GM12878 (cell line): ENCODE measurements around the gene C6orf15. TPM values are rescaled to one million over a fixed set of nuclear protein-coding genes. Genes with fewer than 3 reads are reported as not detected.

ENCODE experiments used
- ATAC-seq: fragments of 200-7000 bp; cut with Tn5 transposase; 3 replicates; pipeline ENCODE4 v1.9.1; 2020; ENCODE audit warnings: mild to moderate bottlenecking, moderate library complexity
- BruUV-seq: library from RNA; stranded (reverse); fragments of 400-500 nt; replicated peaks from 2 replicates; lab custom pipeline; 2021; lab: Mats Ljungman, UMichigan
- CTCF ChIA-PET: fragments of 300-600 bp; sonication (Branson Sonifier 250); formaldehyde crosslinking; extraction: SDS; loops from one replicate; lab custom pipeline; 2021; ENCODE audit warnings: inconsistent platforms; lab: Yijun Ruan, JAX
- POLR2A ChIA-PET: fragments of 350-600 bp; formaldehyde crosslinking; extraction: SDS; loops from one replicate; lab custom pipeline; 2021; ENCODE audit warnings: inconsistent platforms; lab: Charles Lee
- RAD21 ChIA-PET: fragments of 300-600 bp; sonication (Branson Sonifier 250); formaldehyde crosslinking; loops from one replicate; lab custom pipeline; 2023; ENCODE audit warnings: antibody characterized with exemption; ENCODE audit not compliant: unreplicated experiment; lab: Charles Lee
- SMC1A ChIA-PET: fragments of 300-600 bp; sonication (Branson Sonifier 250); formaldehyde crosslinking; loops from one replicate; lab custom pipeline; 2023; ENCODE audit not compliant: unreplicated experiment, uncharacterized antibody; lab: Charles Lee
- DNase-seq: peaks from one replicate; pipeline ENCODE4 v3.0.0-alpha.2; 2011; ENCODE audit warnings: low read depth, low spot score
- FAIRE-seq: peaks from 3 replicates; lab custom pipeline; 2011; peaks lifted over from hg19 to GRCh38; lab: Jason Lieb, UNC
- H2AFZ ChIP-seq: 2 replicates; pipeline ENCODE4 v1.6.0; 2011; ENCODE audit warnings: low read depth, low read length, control low read depth; ENCODE audit not compliant: control insufficient read depth
- H3K27ac ChIP-seq: 2 replicates; pipeline ENCODE4 v1.5.1; 2011; ENCODE audit warnings: control low read depth; ENCODE audit not compliant: control insufficient read depth, insufficient read depth
- H3K27me3 ChIP-seq, 2 experiments: replicated peaks in 1 of 2; 2 replicates each; pipeline versions ENCODE4 v1.6.0 to v1.6.1; 2011; ENCODE audit warnings: low read length in 1 of 2; ENCODE audit not compliant: control insufficient read depth in 2 of 2, insufficient read depth in 2 of 2
- H3K36me3 ChIP-seq, 2 experiments: 2 replicates each; pipeline ENCODE4 v1.5.1; 2011; ENCODE audit warnings: low read length in 1 of 2; ENCODE audit not compliant: control insufficient read depth in 2 of 2, insufficient read depth in 2 of 2
- H3K4me1 ChIP-seq: 2 replicates; pipeline ENCODE4 v1.6.1; 2011; ENCODE audit warnings: mild to moderate bottlenecking, low read length, moderate library complexity, mixed read lengths; ENCODE audit not compliant: control insufficient read depth, insufficient read depth
- H3K4me2 ChIP-seq: 2 replicates; pipeline ENCODE4 v1.6.0; 2011; ENCODE audit warnings: control low read depth; ENCODE audit not compliant: control insufficient read depth, insufficient read depth
- H3K4me3 ChIP-seq: fragments of 200-600 bp; sonication (generic); 2 replicates; pipeline ENCODE4 v1.5.1; 2016
- H3K79me2 ChIP-seq: 2 replicates; pipeline ENCODE4 v1.6.0; 2011; ENCODE audit warnings: low read length; ENCODE audit not compliant: control insufficient read depth, insufficient read depth
- H3K9ac ChIP-seq: 2 replicates; pipeline ENCODE4 v1.8.0; 2011; ENCODE audit warnings: low read length, control low read depth, mixed read lengths; ENCODE audit not compliant: control insufficient read depth, insufficient read depth
- H3K9me3 ChIP-seq: replicated peaks from 3 replicates; pipeline ENCODE4 v1.5.1; 2011; ENCODE audit warnings: mild to moderate bottlenecking, low read length; ENCODE audit not compliant: control insufficient read depth, insufficient read depth
- H4K20me1 ChIP-seq: 2 replicates; pipeline ENCODE4 v1.6.0; 2011; ENCODE audit not compliant: control insufficient read depth, insufficient read depth
- CBFB ChIP-seq: IDR thresholded peaks from 2 replicates; pipeline ENCODE4 v1.6.1; 2016; ENCODE audit warnings: antibody characterized with exemption, low read depth
- CHD4 ChIP-seq: fragments of 200-600 bp; sonication (generic); IDR thresholded peaks from 2 replicates; pipeline ENCODE4 v1.6.1; 2016; ENCODE audit warnings: mild to moderate bottlenecking
- IKZF2 ChIP-seq, 2 experiments: fragments of 450-650 bp; IDR thresholded peaks; 2 replicates each; pipeline ENCODE4 v1.6.1; 2017; ENCODE audit warnings: mild to moderate bottlenecking in 2 of 2, moderate library complexity in 2 of 2
- KAT2A ChIP-seq: conservative IDR thresholded peaks from 2 replicates; pipeline ENCODE4 v1.6.1; 2011; ENCODE audit warnings: low read depth, low read length; ENCODE audit not compliant: control insufficient read depth
- MYB ChIP-seq: fragments of 150-350 bp; IDR thresholded peaks from 2 replicates; pipeline ENCODE4 v1.6.1; 2014; ENCODE audit warnings: mild to moderate bottlenecking, low read depth, low read length, borderline replicate concordance
- NR2C2 ChIP-seq: IDR thresholded peaks from 2 replicates; pipeline ENCODE4 v1.6.1; 2011; ENCODE audit warnings: borderline replicate concordance, low read depth; ENCODE audit not compliant: control insufficient read depth, insufficient read length
- PAX5 ChIP-seq: IDR thresholded peaks from 2 replicates; pipeline ENCODE4 v1.6.1; 2011; ENCODE audit warnings: low read depth, low read length, borderline replicate concordance
- SIX5 ChIP-seq: IDR thresholded peaks from 2 replicates; pipeline ENCODE4 v1.6.1; 2011; ENCODE audit warnings: mild to moderate bottlenecking, low read depth, low read length, moderate library complexity; ENCODE audit not compliant: severe bottlenecking
- ZSCAN29 ChIP-seq: fragments of 450-650 bp; IDR thresholded peaks from 2 replicates; pipeline ENCODE4 v1.6.1; 2017; ENCODE audit warnings: mild to moderate bottlenecking, moderate library complexity
- ZZZ3 ChIP-seq: IDR thresholded peaks from 2 replicates; pipeline ENCODE4 v1.6.1; 2011; ENCODE audit warnings: low read depth; ENCODE audit not compliant: control insufficient read depth, insufficient read length
- WGBS: methylation state at CpG from one replicate; pipeline ENCODE4 v1.1.6; 2016; ENCODE audit warnings: low lambda C conversion rate; ENCODE audit not compliant: insufficient replicate concordance, insufficient coverage; ENCODE audit errors: missing lambda C conversion rate; 5-methylcytosine and 5-hydroxymethylcytosine counted together
- in situ Hi-C: fragments of 300-500 bp; cut with MboI; formaldehyde crosslinking; loops from 9 replicates; pipeline ENCODE4 v1.14.3; 2018; ENCODE audit warnings: mixed read lengths
- intact Hi-C: fragments of 100-400 bp; cut with micrococcal nuclease; formaldehyde crosslinking; loops from one replicate; pipeline ENCODE4 v1.14.2; 2022; ENCODE audit not compliant: unreplicated experiment
- polyA plus RNA-seq, 11 experiments: library from polyadenylated mRNA; depleted of rRNA in 4 of 11; unstranded in 6 of 11; stranded (reverse) in 5 of 11; fragments of >200 nt; fragmentation: Nextera tagmentation in 4 of 11; fragmentation: Illumina TruSeq in 1 of 11; extraction: Ambion mirVana in 4 of 11; extraction: Trizol in 1 of 11; gene quantifications; 1 replicate in 1 of 11; 2 replicates in 10 of 11; pipeline versions ENCODE4 v1.2.1 to v1.2.3, GENCODE V29; 2011 to 2016; ENCODE audit warnings: inconsistent platforms in 2 of 11, missing spikeins in 2 of 11, low read depth in 1 of 11
- total RNA-seq, 4 experiments: library from RNA; depleted of rRNA in 3 of 4; stranded (reverse); fragments of >200 nt in 3 of 4; fragmentation: Illumina TruSeq in 1 of 4; extraction: Trizol in 1 of 4; gene quantifications; 2 replicates each; pipeline versions ENCODE4 v1.2.1 to v1.2.3, GENCODE V29; 2013 to 2021
- TF ChIP-seq, protein P1 (sequence below), 3 experiments: IDR thresholded peaks in 2 of 3; conservative IDR thresholded peaks in 1 of 3; 2 replicates each; pipeline ENCODE4 v1.5.1; 2011; ENCODE audit warnings: low read depth in 3 of 3, low read length in 3 of 3, mild to moderate bottlenecking in 3 of 3, control low read depth in 2 of 3, moderate library complexity in 2 of 3, inconsistent platforms in 1 of 3, mixed read lengths in 1 of 3; ENCODE audit not compliant: control insufficient read depth in 2 of 3, insufficient read depth in 1 of 3; ENCODE audit errors: extremely low read depth in 1 of 3
- TF ChIP-seq, protein P2 (sequence below): fragments of 450-650 bp; formaldehyde crosslinking; IDR thresholded peaks from 2 replicates; pipeline ENCODE4 v1.5.0; 2022; ENCODE audit warnings: mild to moderate bottlenecking, missing genetic modification characterization

The C6orf15 gene
- total and polyA plus RNA-seq, 10 of the 15 experiments (the other 5 are each of a cell fraction or from before 2014, with no cell fraction given), result not detected

DNA sequence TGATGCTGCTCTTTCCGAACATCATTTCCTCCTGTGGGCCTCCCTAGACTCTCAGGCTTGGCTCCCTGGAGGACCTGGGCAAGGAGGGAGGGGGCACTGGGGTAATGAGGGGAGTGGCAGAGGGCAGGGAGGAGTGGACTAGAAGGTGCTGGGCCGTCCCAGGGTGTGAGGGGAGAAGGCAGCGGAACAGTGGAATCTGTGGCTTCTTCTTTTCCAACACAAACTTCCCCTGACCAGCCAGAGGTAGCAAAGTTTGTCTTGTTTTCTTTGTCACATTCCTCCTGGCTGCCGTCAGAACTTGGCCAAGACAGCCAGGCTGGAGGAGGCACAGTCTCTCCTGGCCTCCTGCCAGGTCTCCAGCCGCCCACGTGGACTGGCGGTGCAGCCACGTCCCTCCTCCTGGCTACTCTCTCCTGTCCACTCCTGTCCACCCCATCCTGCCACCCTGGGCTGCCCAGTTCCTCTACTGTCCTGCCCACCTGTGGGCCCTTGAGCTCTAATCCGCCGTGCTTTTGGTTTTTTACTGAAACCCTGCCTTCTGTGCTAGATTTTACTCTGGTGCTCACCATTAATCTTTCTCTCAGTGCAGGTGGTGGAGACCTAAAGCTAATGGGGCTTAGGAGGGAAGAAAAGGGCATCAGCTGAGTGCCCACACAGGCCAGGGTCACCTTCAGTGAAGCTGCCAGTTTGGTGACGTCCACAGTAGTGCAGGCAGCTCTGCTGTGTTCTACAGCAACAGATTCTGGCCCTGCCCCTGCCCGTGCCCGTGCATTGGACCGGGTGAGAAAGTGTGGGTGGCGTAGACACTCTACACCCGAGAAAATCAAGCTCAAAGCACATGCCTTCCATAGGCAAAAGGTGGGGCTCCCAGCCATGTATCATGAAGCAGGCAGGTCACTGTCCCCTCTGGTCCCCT lies 10.7 kb upstream of the C6orf15 start (continued):
- TF ChIP-seq ZZZ3 (no peak), IKZF2 (IDR thresholded peaks at IDR 0.05) (no peak), MYB (no peak), CHD4 (no peak), PAX5 (no peak)
- TF ChIP-seq, protein P1, sequence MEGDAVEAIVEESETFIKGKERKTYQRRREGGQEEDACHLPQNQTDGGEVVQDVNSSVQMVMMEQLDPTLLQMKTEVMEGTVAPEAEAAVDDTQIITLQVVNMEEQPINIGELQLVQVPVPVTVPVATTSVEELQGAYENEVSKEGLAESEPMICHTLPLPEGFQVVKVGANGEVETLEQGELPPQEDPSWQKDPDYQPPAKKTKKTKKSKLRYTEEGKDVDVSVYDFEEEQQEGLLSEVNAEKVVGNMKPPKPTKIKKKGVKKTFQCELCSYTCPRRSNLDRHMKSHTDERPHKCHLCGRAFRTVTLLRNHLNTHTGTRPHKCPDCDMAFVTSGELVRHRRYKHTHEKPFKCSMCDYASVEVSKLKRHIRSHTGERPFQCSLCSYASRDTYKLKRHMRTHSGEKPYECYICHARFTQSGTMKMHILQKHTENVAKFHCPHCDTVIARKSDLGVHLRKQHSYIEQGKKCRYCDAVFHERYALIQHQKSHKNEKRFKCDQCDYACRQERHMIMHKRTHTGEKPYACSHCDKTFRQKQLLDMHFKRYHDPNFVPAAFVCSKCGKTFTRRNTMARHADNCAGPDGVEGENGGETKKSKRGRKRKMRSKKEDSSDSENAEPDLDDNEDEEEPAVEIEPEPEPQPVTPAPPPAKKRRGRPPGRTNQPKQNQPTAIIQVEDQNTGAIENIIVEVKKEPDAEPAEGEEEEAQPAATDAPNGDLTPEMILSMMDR (IDR thresholded peaks at IDR 0.05 in 2 of 3, conservative IDR thresholded peaks at IDR 0.05 in 1 of 3; ENCODE audit: control insufficient read depth in 2 of 3, extremely low read depth in 1 of 3, insufficient read depth in 1 of 3, low read depth in 3 of 3, low read length in 3 of 3), result no peak
- TF ChIP-seq, all 136 proteins: peak for 0

DNA sequence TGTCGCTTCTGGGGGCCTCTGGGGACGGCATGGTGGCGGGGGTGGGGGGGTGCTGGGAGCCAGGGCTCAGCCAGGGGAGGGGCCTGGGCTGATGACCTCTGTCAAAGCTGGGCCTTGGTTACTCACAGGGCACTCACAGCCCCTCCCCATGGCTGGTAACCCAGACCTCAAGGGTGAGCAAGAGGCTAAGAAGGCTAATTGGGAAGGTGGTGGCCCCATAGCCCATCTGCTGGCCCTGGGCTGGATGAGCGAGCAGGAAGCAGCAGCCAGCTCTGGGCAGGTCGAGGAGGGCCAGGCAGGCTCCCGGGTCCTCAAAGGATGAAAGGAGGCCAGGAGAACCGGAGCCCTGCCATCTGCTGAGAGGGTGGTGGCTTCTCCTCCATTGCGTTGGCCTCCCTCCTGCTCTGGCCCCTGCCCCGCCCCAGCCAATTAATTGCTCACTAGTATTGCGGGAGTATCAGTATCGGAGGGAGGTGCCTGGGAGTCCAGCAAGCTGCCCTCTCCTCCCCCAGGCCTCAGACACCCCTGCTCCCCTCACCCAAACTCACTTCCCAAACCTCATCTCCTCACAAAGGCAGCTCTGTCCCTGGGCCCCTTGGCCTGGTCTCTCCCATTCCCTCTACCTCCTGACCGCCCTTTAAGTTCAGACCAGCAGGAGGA lies 8.9 kb upstream of the C6orf15 start:
- no peak for ATAC-seq
- no peak overlapping the region for H3K4me2 ChIP-seq
- H4K20me1 ChIP-seq, result no peaks in the 10 kb centered on the region
- no peak overlapping the region for H3K9ac ChIP-seq
- ChIA-PET POLR2A (no interaction called here), RAD21 (no interaction called here), SMC1A (no interaction called here), CTCF (interaction anchor here (0.8 kb wide), 1 partner anchor 34 kb away, joined by 4 read pairs; no protein-coding TSS in a partner anchor)
- H2AFZ ChIP-seq, result no peak overlapping the region
- no peaks in the 10 kb centered on the region for H3K9me3 ChIP-seq
- no peaks in the 10 kb centered on the region for H3K4me1 ChIP-seq
- intact Hi-C loops, result no loop called here
- DNase-seq, result no peak
- H3K4me3 ChIP-seq, result no peak overlapping the region
- peaks cover 3% of the 10 kb centered on the region in 2 experiments; a peak in 3 of 4 replicates for H3K27me3 ChIP-seq
- BruUV-seq, result no TSS peak
- TF ChIP-seq KAT2A (no peak), SIX5 (no peak), ZSCAN29 (no peak), CBFB (no peak), NR2C2 (no peak)
- TF ChIP-seq, protein P2, sequence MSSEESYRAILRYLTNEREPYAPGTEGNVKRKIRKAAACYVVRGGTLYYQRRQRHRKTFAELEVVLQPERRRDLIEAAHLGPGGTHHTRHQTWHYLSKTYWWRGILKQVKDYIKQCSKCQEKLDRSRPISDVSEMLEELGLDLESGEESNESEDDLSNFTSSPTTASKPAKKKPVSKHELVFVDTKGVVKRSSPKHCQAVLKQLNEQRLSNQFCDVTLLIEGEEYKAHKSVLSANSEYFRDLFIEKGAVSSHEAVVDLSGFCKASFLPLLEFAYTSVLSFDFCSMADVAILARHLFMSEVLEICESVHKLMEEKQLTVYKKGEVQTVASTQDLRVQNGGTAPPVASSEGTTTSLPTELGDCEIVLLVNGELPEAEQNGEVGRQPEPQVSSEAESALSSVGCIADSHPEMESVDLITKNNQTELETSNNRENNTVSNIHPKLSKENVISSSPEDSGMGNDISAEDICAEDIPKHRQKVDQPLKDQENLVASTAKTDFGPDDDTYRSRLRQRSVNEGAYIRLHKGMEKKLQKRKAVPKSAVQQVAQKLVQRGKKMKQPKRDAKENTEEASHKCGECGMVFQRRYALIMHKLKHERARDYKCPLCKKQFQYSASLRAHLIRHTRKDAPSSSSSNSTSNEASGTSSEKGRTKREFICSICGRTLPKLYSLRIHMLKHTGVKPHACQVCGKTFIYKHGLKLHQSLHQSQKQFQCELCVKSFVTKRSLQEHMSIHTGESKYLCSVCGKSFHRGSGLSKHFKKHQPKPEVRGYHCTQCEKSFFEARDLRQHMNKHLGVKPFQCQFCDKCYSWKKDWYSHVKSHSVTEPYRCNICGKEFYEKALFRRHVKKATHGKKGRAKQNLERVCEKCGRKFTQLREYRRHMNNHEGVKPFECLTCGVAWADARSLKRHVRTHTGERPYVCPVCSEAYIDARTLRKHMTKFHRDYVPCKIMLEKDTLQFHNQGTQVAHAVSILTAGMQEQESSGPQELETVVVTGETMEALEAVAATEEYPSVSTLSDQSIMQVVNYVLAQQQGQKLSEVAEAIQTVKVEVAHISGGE, result no peak
- no peaks in the 10 kb centered on the region for H3K79me2 ChIP-seq
- in situ Hi-C loops, result no loop called here
- no peak overlapping the region for H3K27ac ChIP-seq
- WGBS, result 25% methylated on average over 11 of the region's 12 CpGs
- no peaks in the 10 kb centered on the region for H3K36me3 ChIP-seq
- no peak for FAIRE-seq
